ENCODE measurements around the gene CCDC12.

- no peak for TF ChIP-seq CTCF (IDR thresholded peaks at IDR 0.05)
- TF ChIP-seq POLR2A (IDR thresholded peaks at IDR 0.05) = no peak
Observed at GRCh38 chr3:46915297-46915822, 61.2 kb downstream of the CCDC12 start.
